ENCODE data around the gene KRT10.

Gene KRT10

GRCh38 chr17:40803617-40804082 is 18.8 kb downstream of the KRT10 start:
- DNase-seq (ENCODE audit: low read depth), result peak; percentile 70

GRCh38 chr17:40801157-40801556 is 21.3 kb downstream of the KRT10 start:
- no peak for DNase-seq (ENCODE audit: low read depth)

- no peak for DNase-seq (ENCODE audit: low read depth)
These were observed 22.0 kb downstream of the KRT10 start for GRCh38 chr17:40800381-40800780.

GRCh38 chr17:40799859-40800258 is 22.6 kb downstream of the KRT10 start, which contains the start of gene KRT28:
KRT28 (minus strand) TSS chr17:40799959; CDS start chr17:40799893, 66 bp downstream.
- no peak for DNase-seq (ENCODE audit: low read depth)

GRCh38 chr17:40796846-40797245 is 25.6 kb downstream of the KRT10 start:
- DNase-seq (ENCODE audit: low read depth), result no peak

GRCh38 chr17:40795019-40795667 is 27.3 kb downstream of the KRT10 start:
- DNase-seq (ENCODE audit: low read depth), result no peak

- no peak for DNase-seq (ENCODE audit: low read depth)
These were observed 27.9 kb downstream of the KRT10 start for GRCh38 chr17:40794466-40794865.

GRCh38 chr17:40793832-40794231 is 28.6 kb downstream of the KRT10 start:
- DNase-seq (ENCODE audit: low read depth), result no peak

- DNase-seq (ENCODE audit: low read depth), result no peak
These were observed 30.5 kb downstream of the KRT10 start for GRCh38 chr17:40791787-40792436.

GRCh38 chr17:40791111-40791510 is 31.3 kb downstream of the KRT10 start:
- no peak for DNase-seq (ENCODE audit: low read depth)

GRCh38 chr17:40782450-40782849 is 40.0 kb downstream of the KRT10 start, which contains the start of gene KRT27:
KRT27 (minus strand) TSS chr17:40782550; CDS start chr17:40782493, 57 bp downstream.
- DNase-seq (ENCODE audit: low read depth), result no peak

GRCh38 chr17:40779181-40779909 is 43.1 kb downstream of the KRT10 start:
- no peak for DNase-seq (ENCODE audit: low read depth)

GRCh38 chr17:40778461-40778860 is 44.0 kb downstream of the KRT10 start:
- DNase-seq (ENCODE audit: low read depth), result no peak

GRCh38 chr17:40777971-40778370 is 44.4 kb downstream of the KRT10 start:
- no peak for DNase-seq (ENCODE audit: low read depth)

- no peak for DNase-seq (ENCODE audit: low read depth)
These were observed 45.0 kb downstream of the KRT10 start for GRCh38 chr17:40777459-40777858.

- no peak for DNase-seq (ENCODE audit: low read depth)
These were observed 46.5 kb downstream of the KRT10 start for GRCh38 chr17:40775945-40776344.

GRCh38 chr17:40772101-40772500 is 50.3 kb downstream of the KRT10 start, which contains the start of gene KRT26:
KRT26 (minus strand) TSS chr17:40772201; CDS start chr17:40772113, 88 bp downstream.
- DNase-seq (ENCODE audit: low read depth), result no peak
